GM18858 (cell line): ENCODE measurements around the gene ARMC8.
A peak's percentile ranks its signal among the peaks of the same experiment; 100 is the strongest.
"Not testable (repeated sequence)": the region's sequence is repeated elsewhere in the genome, so short reads cannot be mapped to it uniquely, and the experiment has no call there.

Source experiments
- ATAC-seq: cut with Tn5 transposase; IDR thresholded peaks from one replicate; pipeline ENCODE4 v1.9.1; 2021; ENCODE audit not compliant: unreplicated experiment

The ARMC8 gene, protein sequence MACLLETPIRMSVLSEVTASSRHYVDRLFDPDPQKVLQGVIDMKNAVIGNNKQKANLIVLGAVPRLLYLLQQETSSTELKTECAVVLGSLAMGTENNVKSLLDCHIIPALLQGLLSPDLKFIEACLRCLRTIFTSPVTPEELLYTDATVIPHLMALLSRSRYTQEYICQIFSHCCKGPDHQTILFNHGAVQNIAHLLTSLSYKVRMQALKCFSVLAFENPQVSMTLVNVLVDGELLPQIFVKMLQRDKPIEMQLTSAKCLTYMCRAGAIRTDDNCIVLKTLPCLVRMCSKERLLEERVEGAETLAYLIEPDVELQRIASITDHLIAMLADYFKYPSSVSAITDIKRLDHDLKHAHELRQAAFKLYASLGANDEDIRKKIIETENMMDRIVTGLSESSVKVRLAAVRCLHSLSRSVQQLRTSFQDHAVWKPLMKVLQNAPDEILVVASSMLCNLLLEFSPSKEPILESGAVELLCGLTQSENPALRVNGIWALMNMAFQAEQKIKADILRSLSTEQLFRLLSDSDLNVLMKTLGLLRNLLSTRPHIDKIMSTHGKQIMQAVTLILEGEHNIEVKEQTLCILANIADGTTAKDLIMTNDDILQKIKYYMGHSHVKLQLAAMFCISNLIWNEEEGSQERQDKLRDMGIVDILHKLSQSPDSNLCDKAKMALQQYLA

DNA sequence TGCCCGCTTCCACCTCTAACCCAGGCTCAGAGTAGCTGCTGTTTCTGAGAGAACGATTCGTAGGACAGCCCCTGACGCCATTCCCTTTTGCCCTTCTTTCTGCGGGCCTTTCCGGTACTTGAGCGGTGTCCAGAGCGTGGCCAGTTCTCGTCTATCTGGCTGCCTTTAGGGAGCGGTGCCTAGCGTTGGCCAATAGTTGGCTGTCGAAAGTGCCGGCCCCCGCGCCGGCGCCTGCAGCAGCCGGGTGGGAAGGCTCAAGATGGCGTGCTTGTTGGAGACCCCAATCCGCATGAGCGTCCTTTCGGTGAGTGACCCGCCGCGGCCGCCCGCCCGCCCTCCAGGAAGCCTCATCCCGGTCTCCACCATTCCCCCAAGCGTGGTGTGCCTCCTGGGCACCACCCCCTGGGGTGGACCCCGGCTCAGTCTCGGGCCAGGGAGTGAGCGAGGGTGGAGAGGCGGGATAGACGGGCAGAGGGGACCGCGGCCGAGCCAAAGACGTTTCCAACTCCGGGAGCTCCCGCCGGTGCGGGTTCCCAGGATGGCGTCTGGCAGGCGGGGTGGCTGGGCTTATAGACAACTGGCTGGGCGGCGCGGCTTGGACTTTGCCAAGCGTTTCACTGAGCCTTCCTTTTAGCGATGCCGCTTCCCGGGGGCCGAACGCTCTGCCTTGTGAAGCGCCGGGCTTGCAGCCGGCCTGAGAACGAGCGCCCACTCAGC lies at the start of gene ARMC8:
TSS of gene ARMC8 (plus strand) at position 6 of the 717 bp plus-strand sequence. CDS start at position 260, 254 bp downstream.
- peak; percentile 36 for ATAC-seq

DNA sequence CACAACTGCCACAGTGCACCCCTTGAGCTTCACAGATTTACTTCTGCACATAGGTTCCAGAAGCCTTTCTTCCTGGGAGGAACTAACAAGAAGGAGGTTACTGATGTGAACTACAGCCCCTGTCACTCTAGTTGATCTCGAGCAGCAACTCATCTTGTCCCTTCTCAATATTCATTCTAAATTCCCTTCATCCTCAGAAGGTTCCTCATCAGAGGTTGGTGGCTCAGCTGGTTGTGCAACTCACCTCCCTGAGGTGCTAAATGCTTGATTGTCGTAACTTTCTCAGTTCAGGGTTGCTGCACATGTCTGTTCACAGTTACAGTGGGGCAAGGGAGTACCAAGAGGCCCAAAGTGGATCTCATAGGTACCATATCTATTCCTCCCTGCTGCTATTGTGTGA lies 49.2 kb upstream of the ARMC8 start:
- no peak for ATAC-seq

DNA sequence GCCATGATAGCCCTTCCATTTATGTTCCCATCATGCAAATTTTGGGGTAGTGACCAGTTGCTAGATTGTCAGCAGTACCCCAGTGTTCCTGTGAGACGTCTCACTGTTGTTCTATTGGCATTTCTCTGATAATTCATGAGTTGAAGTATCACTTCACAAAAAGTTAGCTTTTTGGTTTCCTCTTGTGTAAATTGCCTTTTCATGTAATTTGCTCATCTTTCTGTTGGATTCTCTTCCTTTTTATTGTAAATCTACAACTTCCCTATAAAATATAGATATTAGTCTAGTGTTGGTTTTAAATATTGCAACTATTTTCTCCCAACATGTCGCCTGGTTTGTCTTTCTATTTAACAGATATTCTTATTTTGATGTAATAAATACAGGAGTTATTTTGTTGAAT lies 47.4 kb upstream of the ARMC8 start:
- ATAC-seq: no peak

DNA sequence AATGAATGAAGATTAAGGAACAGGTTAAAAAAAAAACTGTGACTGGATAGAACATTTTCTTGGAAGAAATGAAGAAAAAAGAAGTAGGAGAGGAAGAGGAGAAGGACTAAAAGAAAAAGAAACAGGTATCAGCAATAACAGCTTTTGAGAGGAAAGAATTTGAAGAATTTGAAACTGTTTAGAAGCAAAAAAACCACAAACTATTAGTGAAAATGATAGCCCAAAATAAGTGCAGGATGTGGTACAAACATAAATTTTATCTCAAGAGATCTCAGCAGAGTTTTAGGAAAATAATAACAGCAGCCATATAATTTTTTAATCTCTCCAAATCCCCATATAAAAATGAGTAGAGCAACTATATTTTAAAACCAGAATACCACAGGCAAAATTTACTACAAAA lies 46.2 kb upstream of the ARMC8 start:
- ATAC-seq: no peak

DNA sequence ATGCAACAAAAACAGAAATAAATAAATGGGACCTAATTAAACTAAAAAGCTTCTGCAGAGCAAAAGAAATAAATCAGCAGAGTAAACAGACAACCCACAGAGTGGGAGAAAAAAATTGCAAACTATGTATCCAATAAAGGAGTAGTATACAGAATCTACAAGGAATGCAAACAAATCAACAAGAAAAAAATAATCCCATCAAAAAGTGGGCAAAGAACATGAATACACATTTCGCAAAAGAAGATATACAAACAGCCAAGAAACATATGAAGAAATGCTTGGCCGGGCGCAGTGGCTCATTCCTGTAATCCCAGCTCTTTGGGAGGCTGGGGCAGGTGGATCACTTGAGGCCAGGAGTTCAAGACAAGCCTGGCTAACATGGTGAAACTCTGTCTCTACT lies 44.9 kb upstream of the ARMC8 start:
- not testable (repeated sequence) for ATAC-seq

DNA sequence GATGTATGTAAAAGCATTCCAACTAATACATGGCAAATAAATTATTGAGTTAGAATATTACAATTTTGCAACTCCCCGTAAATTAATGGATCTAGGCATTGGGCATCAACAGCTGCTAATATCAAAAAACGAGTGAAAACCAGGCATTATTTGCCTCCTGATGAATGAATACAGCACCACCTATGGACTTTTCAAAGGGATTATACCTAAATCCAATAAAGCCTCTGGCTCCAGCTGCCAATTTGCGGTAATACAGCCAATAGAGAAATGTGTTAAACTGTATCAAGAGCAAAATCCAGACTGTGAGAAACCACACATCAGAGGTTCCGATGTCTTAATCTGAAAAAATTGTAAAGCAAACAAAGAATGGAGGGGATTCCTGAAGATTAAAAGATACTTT lies 38.6 kb upstream of the ARMC8 start:
- no peak for ATAC-seq

DNA sequence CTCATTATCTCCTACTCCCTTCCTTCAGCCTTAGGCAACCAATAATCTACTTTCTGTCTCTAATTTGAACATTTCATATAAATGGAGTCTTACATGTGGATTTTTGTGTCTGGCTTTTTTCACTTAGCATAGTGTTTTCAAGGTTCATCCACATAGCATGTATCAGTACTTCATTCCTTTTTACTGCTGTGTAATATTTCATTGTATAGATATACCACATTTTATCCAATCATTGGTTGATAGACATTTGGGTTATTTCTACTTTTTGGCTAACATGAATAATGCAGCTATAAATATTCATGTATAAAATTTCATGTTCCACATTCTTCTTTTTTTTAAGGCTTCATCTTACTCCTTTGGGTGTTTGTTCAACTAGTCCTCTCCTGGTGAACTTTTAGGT lies 32.6 kb upstream of the ARMC8 start:
- no peak for ATAC-seq

DNA sequence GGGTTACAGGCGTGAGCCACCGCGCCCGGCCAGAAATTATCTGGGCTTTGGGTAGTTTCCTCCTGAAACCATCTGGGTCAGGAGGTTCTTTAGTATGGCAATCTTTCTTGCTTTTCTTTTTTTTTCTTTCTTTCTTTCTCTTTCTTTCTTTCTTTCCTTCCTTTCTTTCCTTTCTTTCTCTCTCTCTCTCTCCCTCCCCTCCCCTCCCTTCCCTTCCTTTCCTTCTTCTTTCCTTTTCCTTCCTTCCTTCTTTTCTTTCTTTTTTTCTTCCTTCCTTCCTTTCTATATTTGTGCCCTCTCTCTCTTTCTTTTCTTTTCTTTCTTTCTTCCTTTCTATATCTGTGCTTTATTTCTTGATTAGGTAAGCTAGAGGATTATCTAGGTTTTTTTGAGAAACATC lies 29.4 kb upstream of the ARMC8 start:
- no peak for ATAC-seq

DNA sequence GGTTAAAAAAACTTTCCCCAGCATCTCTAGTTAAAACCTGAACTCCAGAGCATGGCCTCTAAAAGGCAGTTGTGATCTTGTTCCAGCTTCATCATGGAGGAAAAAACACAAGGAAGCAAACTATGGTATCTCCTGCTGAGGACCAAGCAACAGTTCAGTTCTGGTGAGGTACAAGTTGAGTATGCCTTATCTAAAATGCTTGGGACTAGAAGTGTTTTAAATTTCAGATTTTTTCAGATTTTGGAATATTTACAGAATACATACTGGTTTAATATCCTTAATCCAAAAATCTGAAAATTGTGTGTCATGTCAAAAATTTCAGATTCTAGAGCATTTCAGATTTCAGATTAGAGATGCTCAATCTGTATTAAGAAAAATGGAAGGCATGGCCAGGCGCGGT lies 22.0 kb upstream of the ARMC8 start:
- no peak for ATAC-seq

DNA sequence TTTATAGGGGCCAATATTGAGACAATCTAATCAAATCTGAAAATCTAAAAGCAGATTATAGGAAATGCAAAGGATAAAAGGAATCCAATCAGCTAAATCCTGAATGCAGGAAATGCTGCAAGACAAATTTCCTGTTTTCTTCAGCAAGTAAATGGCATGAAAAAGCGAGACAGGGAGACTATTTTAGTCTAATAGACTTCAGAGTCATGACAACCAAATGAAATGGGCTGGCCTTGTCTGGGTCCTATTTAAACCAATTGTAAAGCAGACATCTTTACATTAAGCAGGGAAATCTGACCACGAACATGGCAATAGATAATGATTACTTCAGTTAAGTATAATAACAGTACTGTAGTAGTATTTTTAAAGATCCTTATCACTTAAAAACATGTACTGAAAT lies 14.5 kb upstream of the ARMC8 start:
- ATAC-seq: no peak

DNA sequence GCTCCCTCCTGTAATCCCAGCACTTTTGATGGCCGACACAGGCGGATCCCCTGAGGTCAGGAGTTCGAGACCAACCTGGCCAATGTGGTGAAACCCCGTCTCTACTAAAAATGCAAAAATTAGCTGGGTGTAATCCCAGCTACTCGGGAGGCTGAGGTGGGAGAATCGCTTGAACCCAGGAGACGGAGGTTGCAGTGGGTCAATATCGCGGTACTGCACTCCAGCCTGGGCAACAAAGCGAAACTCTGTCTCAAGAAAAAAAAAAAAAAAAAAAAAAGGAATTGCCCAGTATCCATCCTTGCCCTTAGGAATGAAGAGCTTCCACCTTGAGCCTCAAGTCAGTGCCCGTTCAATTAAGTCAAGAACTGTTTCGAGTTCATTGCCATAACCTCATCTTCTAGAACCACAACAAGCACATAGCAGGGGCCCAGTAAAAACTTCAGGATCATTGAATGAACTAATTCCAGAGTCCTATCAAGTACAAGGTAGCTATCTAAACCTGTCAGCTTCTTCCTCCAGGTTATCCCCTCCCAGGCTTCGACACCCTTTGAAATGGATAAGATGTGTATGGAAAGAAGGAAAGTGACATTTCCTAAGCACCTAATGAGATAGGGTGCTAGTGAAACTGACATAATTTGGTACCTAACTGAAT lies 13.2 kb upstream of the ARMC8 start:
- ATAC-seq: no peak

DNA sequence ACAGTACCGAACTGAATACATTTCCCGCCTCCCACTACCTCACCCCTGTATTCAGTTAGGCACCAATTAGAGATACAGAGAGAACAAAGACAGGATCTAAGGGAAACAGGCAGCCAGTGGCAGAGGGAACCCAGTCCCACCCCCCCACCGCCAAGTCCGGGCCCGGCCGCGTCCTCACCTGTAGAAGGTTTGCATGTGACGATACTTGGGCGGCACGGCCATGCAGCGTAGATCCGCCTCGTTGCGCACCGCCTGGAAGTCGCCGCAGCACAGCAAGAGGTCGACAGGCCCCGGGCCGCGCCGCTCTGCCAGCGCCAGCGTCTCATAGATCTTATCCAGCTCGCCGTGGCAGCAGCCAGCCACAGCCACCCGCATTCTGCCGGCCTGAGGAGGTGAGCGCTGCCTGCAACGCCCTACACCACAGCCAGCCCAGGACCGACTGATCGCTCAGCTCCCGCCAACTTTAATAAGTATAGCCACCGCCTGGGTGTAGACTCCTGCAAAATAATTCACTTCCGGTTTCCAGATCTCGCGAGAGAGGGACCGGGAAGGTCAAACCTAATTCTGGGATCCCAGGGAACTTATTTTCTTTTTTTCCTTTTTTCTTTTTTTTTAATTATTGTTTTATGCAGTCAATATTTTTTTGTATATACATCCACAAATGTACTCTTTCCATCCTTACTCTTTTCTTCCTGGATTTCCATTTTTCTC lies 12.5 kb upstream of the ARMC8 start, which contains the start of gene DBR1:
TSS of gene DBR1 (minus strand) at position 501 of the 711 bp plus-strand sequence. CDS start at position 375, 126 bp downstream.
- ATAC-seq: peak; percentile 75

DNA sequence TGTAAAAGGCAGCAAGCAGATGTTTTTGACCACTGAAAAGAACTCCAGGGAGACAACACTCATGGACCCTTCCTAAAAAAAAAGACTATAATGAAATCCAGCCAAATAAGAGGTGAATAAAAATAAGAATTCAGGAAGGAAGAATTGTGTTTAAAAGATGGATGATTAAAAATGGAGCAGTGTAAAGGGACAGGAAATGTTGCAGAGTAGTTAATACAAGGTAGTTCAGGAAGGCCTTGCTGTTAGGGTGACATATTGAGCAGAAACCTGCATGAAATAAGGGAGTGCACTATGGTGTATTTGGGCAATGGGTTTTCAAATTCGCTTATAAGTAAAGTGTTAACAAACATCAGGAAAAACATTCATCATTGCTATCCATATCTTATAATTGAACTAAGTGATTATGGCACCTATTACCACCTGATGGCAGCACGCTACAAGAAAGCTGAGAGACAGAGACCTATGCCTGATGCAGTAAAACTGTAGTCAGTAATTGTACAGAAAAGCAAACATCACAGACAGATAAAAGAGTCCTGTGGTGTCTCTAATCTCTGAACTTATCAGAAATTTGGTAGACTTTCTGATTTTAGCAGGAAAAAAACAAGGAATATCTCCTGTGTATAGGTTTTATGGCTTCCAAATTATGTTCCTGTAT lies 6.6 kb upstream of the ARMC8 start:
- peak; percentile 69 for ATAC-seq

DNA sequence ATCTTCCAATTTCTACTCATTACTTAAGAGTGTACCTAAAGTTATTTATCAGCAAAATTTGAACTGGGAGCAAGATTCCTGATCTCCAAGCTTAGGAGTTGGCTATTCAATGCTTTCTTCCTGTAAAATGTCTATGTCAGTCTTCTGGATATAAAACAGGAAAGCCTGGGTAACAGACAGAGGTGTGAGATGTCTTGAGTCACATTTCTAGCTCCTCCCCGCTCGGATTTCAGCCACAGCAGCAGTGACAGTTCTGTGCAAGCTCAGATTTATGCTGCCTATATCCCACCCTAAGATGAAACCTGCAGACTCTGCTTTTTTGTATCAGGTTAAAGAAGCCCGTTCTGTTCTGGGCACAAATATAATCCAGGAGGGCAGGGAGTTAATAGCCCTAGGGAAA lies 2.1 kb upstream of the ARMC8 start:
- ATAC-seq: no peak

DNA sequence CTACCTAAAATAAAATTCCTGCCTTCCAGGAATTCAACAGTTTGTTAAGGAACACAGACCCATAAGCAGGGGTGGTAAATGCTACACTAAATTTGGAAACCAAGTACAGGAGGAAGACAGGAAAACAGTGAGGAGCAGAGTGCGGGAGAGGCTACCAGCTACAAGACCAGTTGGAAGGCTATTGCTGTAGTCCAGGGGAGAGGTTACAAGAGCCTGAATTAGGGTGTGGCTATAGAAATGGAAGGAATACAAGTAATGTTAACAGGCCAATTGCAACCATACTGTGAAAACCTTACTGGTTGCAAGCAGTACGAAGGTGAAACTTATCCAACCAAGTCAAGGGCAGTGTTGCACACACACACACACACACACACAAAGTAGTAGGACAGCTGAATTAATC lies 880 bp upstream of the ARMC8 start:
- ATAC-seq: no peak

DNA sequence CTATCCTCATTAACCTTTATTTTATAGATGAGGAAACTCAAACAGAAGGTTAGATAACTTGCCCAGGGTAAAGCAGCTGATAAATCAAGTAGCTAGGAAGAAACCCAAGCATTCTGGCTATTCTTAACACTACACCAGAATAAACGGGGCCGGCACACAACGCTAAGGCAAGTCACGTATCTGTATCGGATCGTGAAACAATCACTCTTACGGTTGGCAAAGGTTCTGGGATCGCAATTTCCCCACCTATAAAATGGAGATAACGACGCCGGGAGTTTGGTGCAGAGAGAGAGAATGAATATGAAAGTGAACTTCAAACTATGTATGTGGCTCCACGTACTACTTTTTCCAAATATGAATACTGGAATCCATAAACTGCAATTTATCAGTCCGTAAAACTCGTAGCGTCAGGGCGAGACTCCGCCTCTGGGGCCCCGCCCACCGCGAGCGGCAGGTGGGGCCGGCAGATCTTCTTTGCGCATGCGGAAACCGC lies 252 bp upstream of the ARMC8 start:
- ATAC-seq: peak; percentile 81

DNA sequence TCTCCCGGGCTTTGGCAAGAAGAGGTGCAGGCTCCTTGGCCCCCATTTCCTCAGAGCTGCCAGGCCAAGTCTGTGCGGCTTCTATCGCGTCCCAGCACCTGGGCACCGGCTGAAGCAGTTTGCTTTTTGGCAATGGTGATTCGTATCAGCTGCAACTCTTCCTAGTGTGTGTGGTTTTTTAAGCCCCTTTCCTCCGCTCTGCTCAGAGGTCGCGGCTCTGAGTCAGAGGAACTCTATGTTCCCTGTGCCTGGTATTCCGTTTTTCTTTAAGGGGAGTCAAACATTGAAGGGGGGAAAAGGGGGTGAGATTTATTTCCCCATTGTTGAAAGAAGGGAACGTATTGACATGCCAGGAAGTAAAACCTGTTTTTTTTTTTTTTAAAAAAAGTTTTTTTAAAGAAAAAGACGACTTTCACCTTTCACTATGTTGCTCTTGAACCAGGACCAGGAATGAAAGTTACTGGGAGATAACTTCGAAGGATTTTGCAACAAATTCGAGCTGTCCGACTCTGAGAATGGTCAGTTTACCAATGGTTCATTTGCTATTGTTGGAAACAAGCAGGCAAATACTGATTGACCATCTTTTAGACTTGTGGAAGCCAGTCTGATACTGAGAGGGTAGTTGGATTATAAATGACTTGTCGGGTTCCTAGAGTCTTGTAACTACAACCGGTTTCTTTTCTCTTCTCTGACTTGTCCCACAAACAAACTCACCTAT lies 1.1 kb downstream of the ARMC8 start:
- ATAC-seq: peak; percentile 2

DNA sequence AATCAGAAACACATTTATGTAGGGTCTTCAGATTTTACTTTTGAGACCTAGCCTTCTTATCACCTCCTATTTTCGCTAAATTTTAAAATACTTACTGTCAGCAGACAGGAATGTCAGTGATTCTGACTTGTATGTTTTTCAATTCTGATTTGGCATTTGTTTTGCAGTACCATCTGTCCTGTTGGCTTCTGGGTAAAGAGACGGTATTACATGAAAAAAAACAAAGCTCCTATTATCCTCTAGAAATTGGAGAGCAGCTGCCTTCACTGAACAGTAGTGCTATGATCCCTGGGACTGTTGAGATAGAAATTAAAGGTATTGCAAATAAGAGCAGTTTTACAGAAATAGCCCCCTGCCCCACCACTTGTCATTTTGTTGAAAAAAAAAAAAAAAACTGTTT lies 8.4 kb downstream of the ARMC8 start:
- ATAC-seq: no peak

DNA sequence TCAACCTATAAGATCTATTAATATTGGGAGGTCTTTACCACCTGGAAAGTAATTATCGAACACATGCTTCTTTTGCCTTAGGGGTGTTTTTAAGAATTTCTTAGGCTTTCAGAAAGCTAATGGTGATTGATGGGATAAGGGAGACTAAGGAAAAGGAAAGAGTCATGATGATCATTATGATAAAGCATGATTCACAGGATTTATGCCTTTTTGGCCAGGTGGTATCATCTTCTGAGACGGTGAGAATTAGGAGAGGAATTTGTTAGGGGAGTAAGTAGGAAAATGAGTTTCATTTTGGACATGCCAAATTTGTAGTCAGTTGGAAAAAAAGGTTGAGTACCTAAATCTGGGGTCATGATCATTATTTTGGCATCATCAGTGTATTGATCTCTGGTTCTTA lies 8.9 kb downstream of the ARMC8 start:
- no peak for ATAC-seq
